HCEC 1CT (cell line): Measurements from ENCODE around the gene MGRN1.
A peak's percentile ranks its signal among the peaks of the same experiment; 100 is the strongest.

ENCODE experiments used
- DNase-seq: peaks from one replicate; pipeline ENCODE4 v3.0.0-alpha.2; 2017

The MGRN1 gene

DNA sequence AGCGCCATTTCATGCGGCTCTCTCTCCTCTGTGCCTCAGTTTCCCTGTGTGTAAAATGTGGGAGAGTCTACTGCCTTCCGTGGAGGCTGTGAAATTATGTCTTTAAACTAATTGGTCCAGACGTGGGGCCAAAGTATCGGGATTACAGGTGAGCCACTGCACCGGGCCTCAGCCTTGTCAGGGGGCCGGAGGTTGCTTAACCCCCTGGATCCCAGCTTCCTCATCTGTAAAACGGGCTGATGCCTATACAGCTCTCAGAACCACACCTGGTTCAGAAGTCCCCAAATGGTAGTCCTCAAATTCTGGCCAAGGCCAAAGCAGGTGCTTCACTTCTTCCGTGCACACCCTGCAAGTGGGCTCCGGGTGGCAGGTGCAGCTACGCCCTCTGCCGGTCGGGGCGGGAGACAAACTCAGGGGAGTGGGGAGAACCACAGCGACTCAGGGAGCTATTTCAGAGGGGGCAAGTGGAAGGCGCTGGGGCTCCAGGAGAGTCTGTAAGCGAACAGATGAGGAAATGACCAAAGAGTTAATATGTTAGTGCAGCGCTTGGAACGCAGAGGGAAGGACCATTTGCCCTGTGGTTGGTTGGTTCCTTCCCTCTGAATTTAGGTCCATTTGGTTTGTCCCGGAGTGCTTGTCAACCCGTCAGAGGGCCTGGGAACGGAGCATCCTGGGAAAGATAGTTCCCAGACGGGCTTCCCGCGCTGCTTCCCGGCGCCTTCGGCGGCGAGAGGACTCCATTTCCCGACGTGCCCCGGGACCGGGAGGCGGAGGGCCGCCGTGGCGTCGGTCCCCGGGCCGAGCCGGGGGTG lies at the start of gene MGRN1:
MGRN1 (plus strand) TSS at position 812 of the 812 bp plus-strand sequence. CDS start 135 bp downstream, outside the sequence.
- peak; percentile 97 for DNase-seq

DNA sequence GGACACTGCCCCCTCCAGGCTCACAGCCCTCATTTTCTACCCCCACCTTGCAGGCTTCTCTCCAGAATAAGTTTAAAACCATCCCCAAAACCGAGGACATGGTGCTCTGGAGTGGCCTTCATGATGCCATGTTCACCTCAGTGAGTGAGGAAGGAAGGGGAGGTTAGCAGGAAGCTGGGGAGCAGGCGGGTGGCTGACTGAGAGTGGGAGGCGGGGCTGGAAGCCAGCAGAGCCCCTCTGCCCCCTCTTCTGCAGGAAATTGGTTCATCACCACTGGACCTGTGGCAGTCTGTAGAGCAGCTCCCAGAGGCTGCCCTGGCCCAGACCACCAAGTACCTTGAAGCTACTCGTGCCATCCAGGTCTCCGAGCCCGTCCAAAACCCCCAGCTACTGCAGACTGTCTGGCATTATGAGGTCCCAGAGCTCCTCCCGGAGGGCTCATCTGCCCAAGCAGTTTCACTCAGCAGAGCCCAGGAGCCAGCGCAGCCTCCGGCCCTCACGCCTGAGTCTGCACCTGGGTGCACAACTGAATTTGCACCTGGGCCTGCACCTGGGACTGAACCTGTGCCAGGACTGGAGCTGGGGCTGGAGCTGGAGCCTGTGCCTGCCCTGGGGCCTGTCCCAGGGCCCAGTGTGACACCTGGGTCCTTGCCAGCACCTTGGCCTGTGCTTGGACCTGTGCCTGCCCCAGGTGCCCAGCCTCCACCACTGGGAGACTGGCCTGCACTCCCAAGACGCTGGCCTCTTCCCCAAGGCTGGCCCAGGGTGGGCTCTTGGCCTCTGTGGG lies 49.5 kb upstream of the MGRN1 start:
- no peak for DNase-seq

DNA sequence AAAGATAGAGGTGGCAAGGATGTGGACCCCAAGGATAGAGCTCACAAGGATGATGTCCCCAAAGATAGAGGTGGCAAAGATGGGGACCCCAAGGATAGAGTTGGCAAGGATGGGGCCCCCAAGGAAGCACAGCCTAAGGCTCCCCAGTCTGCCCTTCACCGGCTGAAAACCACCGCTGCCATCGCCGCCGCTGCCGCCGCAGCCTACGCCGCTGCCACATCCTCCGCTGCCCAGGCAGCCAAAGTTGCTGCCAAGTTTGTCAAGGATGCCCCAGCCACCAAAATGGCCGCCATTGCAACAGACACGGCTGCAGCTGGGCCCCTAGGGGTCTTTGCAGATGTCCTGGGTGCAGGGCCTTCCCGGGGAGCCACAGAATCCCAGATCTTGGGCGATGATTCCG lies 48.6 kb upstream of the MGRN1 start:
- no peak for DNase-seq

DNA sequence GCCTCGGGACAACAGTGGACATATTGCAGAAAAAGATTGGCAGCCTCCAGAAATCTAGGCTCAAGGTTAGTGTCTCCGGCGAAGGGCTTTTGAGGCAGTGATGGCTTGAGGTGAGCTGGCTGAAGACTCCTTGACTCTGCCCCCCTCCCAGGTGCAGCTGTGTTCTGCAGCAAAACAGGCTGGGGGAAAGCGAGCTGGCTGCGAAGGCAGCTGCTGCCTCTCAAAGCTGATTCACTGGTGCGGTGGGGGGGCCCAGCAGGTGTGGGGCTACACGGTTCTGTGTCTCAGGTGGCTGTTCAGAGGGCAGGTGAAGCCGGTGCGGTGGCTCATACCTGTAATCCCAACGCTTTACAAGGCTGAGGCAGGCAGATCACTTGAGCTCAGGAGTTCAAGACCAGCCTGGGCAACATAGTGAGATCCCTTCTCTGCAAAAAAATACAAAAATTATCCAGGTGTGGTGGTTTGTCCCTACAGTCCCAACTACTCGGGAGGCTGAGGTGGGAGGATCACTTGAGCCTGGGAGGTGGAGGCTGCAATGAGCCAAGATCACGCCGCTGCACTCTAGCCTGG lies 45.6 kb upstream of the MGRN1 start:
- DNase-seq, result no peak

DNA sequence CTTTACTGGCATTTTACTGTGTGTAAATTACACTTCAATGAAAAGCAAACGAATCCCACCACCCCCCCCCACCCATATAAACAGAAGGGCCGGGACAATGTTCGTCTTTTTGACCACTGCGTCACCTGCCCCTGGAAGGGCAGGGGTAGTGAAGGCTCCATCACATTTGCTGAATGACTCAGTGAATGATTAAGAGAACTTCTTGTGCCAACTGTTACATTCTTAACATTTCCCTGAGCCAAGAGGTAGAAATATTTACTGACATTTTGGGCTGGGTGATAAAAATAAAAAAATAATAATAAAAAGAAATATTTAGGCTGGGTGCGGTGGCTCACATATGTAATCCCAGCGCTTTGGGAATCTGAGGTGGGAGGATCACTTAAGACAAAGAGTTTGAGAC lies 44.4 kb upstream of the MGRN1 start:
- peak; percentile 17 for DNase-seq

DNA sequence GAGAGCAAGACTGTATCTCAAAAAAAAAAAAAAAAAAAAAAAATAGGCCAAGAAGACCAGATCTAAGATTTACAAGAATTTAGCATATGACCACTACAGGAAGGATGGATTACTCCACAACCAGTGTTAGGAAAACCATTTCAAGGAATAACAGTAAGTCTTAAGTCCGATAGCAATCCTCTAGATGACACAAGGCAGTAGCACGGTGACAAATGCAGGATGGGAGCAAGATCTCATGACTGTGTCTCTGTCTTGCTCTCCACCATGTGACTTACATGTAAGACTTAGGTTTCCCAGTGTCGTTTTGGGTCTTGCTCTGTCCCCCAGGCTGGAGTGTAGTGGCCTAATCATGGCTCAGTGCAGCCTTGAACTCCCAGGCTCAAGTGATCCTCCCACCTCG lies 40.7 kb upstream of the MGRN1 start:
- DNase-seq, result no peak

DNA sequence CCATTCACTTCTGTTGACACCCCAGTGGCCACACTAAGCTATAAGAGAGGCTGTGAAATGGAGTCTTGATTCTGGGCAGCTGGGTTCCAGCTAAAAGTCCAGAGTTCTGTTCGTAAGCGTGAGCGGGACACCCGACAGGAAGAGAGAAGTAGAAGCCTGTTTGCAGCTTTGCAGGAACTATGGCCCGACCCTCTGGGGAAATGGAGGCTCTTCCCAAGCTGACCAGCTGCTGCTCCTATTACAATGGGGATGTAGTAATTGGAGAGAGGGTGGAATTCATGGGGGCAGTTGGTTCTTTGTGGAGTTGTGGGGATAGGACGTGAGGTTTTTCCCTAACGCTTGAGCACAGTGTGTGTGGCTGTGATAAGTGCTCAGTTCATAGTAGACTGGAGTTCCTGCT lies 38.3 kb upstream of the MGRN1 start:
- no peak for DNase-seq

DNA sequence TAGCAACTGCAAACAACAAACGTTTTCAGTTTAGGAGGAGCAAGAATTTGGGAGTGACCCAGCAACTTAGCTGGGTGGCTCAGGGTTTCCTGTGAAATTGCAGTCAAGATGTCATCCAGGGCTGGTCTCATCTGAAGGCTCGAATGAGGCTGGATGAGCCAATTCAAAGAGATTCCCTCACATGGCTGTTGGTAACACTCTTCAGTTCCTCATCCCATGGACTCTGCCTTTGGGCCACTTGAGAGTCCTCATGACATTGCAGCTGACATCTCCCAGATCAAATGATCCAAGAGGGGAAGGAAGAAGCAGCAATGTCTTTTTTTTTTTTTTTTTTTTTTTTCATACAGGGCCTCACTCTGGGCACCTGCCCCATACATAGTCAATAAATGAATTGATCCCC lies 36.2 kb upstream of the MGRN1 start:
- DNase-seq, result no peak

DNA sequence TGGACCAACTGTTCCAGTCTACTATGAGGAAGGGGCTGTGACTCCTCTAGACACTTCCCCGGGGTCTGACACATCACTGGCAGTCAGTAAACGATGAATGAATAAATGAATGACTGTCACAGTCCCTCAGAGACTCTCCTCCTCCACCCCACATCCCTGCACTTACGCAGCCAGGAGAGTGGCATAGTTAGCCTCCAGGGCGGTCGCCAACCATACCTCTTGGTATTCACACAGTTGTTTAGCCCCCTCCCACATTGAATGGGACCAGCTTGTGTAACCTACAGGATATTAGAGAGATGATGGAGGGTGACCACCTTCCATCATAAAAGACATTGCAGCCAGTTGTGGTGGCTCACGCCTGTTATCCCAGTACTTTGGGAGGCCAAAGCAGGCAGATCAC lies 35.7 kb upstream of the MGRN1 start:
- no peak for DNase-seq

DNA sequence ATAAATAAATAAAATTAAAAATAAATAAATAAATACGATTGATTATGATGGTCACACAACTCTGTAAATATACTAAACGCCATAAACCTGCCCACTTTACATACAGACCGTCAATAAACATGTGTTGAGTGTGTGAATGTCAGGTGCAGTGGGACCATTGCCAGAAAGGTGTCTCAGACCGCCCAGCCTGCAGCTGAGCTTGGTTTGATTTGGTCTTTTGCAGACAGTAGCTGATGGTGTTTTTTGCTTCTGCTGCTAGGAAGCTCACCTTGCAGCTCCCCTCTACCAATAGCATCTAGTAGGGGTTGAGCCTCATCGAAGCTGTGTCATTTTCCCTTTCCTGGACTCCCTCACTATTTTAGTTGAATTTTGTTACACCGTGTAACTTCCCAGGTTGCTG lies 33.4 kb upstream of the MGRN1 start:
- no peak for DNase-seq

DNA sequence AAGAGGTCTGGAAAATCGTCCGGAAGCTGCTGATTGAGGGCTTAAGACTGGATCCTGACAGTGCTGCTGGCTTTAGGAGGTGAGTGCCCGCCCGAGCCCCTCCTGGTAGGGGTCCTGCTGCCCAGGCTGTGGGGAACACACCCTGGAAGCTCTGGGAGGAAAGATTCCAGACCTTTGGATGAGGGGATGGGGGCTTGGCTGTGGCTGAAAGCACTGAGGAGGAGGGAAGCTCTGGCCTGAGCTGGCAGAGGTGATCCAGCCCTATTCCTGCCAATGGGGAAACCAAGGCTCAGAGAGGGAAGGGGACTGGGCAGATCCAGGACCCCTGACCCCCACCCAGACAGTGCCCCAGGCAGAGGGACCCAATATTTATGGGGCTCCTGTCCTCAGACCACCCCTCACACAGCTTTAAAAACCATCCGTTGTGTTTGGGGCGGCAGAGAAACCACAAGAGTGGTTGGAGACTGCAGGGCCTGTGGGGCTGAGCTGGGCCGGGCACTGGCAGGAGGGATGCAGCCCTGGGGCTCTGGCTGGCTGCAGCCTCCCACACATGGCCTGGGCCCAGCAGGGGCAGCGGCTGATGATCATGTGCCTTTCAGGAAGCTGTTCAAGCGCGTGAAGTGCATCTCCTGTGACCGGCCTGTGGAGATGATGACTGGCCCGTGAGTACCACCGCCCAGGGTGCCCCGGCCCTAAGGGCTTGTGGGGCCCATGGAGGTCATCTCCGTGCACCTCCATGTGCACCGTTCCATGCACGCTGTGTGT lies 32.7 kb upstream of the MGRN1 start:
- no peak for DNase-seq

DNA sequence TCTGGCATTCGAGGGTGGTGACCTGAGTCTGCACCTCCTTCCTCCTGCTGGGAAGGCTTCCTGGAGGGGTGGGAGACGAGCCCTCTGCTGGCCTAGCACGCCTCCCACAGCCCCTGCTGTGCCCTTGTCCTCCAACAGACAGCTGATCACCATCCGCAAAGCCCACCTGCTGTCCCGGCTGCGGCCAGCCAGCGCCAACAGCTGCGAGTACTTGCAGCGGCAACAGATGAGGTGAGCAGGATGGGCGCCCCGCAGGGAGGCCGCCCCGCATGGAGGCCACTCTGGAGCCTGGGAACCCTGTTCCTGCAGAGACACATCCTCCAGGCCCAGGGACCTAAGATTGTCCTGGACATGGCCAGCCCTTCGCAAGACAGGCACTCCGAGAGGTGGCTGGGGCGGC lies 31.5 kb upstream of the MGRN1 start:
- DNase-seq, result no peak

DNA sequence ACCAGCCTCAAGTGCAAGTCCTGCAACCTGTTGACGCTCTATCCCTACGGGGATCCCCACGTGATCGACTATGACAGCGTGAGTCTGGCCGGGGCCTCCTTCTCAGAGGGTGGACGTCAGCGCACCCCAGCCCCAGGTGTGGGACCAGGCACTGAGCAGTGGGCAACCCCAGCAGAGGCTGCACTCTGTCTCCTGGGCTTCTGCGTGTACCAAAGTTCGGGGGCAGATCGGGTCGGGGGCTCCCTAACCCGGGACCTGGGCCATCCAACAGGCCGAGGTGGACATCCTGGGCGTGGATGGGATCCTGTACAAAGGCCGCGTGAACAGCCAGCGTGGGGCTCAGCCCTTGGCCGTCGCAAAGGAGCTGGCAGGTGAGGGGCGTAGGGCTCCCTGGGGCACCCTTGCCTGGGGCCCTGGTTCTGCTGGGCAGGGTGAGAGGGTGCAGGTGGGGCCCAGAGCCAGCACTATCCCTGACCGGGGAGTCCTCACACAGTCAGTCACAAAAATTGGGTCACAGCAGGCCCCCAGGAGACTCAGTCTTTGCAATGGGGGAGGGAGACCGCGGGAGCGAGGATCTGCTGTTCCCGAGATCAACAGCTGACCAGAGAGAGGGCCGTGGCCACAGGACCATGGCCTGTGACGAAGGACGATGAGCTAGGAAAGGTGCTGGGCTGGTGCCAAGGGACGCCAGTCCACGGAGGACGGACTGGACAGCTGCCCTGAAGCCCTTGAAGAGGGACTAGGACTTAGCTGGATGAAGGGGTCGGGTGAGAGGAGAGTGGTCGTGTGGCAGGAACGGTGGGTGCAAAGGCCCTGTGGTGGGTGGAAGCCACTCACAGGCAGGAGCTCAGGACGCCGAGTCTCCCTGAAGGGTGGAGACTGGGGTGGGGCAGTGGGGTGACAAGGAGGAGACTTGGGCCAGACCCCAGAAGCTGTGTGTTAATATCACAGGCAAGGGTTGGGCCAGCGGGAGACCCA lies 29.9 kb upstream of the MGRN1 start:
- no peak for DNase-seq

DNA sequence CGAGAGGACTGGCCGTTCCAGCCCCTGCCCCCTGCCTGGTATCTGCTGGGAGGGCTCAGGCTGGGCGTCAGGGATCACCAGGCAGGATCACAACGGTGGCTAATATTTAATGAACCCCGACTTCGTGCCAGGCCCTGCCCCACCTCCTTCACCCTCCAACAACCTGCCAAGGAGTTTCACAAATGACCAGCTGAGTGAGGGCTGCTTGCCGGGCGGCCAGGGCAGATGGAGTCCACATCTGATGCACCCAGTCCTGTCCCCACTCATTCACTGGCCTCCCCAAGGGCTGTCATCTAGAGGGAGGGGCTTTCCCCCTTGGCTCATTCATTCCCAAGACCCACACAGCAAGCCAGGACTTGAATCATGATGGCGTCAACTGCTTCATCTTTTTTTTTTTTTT lies 27.5 kb upstream of the MGRN1 start:
- DNase-seq, result no peak

DNA sequence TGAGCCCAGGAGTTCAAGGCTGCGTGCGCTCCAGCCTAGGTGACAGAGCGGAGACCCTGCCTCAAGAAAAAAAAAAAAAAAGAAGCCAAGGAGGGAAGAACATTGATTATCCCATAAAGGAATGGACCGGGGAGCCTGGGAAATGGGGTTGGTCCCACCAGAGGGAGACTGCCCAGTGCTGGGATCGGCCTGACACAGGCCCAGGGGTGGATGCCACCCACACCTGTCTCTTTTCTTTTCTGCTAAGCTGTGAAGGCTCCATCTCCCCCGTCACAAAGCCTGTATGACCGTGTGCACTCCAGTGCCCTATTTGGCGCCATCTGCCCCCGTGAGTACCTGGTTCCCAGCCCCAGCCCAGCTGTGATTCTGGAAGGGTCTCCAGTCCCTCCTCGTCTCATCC lies 25.6 kb upstream of the MGRN1 start:
- DNase-seq, result no peak

DNA sequence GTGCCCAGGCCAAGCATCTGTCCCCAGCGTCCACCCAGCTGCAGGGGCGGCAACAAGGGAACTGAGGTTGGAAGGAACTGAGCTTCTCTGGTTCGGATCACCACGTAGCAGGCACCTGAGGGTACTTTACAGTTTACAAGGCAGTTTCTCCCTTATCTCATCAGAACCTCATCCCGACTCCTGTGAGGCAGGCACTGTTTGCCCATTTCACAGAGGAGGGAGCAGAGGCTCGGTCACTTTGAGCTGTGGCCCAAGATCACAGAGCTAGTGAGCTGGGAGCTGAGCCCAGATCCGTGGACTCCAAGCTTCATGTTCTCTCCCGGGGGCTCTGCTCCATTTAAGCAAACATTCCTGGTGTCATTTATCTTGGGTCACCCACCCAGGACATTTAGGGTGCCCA lies 25.1 kb upstream of the MGRN1 start:
- no peak for DNase-seq

DNA sequence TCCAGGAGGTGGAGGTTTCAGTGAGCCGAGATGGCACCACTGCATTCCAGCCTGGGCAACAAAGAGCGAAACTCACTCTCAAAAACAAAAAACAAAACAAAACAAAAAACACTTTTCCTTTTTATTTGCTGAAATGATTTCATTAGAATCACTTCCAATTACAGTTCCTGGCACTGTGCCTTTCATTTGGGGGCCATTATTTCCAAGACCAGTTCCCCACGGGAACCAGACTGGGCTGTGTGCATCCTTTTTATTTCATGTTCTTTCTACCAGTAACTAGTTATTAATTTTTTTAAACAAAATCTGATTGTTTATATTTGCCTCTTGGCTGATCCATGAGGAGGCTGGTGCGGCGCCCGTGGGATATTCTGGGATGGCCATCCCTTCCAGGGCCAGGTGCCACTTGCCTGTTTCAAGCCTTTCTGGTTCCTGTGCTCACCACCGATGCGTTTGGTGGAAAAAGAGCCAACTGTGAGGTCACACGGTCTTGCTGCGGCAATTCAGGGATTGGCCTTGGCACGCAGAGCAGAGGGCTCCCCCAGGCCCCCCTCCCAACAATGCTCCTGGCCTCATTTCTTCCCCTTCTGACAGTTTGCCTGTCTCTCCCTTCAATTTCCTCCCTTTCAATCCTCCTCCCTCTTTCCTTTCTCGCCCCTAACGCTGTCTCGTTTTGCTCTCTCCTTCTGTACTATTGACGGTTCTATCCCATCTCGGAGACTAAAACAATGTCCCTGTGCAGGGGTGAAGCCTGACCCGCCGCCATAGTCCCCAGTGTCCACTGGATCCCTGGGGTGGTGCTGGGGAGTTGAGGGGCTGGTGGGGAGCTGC lies 23.4 kb upstream of the MGRN1 start:
- DNase-seq, result no peak

DNA sequence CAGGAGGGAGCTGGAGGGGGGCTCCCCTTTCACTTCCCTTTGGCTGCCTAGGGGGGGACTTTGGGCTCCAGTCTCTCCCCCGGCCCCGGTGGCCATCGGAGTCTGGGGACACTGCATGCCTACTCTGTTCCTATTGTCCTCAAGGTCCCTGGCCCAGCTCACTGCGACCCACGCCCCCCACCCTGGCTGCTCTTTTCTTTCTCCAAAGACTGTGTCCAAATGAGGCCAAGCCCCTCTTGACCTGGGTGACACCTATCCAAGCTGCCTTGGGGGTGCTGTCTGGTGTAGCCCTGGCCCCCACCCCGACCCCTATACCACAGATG lies 22.8 kb upstream of the MGRN1 start:
- DNase-seq, result no peak

DNA sequence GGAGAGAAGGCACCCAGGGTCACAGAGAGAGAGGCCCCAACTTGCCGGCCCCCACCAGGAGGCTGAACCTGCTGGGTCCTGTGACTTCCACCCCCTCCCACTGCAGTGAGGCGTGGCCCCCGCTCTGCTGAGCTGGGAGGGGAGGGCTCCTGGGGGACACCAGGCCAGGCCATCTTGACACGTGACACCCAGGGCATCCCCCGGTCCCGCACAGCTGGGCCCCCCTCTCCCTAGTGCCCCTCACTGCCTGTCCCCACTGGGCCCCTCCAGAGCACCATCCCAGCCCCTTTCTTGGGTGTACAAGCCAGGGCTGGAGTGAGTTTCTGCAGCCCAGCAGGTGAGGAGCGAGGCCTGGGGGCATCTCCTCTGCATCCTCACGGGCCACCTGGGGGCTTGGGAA lies 22.3 kb upstream of the MGRN1 start:
- DNase-seq, result no peak

DNA sequence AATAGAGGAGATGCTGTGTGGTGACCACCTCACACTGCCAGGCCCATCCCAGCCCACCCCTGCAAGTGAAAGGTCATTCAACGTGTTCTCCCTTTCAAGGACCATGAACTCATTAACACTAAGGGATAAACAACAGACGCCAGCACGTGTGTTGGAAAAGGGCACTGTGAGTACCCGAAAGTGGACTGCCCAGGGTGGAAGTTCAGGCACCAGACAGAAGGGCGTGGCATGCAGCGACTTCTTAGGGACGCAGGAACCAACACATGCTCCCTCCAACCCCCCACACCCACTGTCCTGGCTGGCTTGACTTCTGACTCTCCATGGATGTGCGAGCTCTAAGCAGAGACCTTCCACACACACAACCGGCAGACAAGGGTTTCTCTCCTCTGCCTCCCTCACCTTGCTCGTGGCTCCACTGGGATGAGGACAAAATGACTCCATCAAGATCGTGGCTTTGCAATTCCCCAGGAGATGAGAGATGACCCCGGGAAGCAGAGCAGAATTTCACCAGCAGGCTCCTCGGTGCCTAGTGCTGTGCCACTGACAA lies 20.9 kb upstream of the MGRN1 start:
- no peak for DNase-seq

DNA sequence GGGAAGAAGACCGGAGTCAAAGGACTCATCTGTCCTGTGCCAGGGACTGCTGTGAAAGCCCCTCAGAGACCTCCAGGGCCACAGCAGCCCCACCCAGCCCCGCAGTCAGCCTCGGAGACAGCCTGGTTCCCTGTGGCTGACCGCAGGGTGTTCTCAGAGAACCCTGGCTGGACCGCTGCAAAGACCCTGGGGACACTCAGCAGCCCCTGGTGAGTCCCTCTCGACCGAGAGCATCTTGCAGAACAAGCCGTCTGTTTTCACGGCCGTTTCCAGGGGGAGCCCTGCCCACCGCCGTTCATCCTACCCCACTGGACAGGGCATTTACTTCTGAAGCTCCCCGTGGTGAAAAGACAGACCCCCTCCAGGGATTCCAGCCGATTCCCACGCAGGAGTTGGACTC lies 20.2 kb upstream of the MGRN1 start:
- no peak for DNase-seq
